HG03095 (cell line): ENCODE measurements around the gene OR2D3.
"Not testable (repeated sequence)": the region's sequence is repeated elsewhere in the genome, so short reads cannot be mapped to it uniquely, and the experiment has no call there.

Experiments used
- ATAC-seq: cut with Tn5 transposase; IDR thresholded peaks from one replicate; pipeline ENCODE4 v1.9.1; 2021; ENCODE audit warnings: moderate library complexity; ENCODE audit not compliant: unreplicated experiment

OR2D3 gene, protein sequence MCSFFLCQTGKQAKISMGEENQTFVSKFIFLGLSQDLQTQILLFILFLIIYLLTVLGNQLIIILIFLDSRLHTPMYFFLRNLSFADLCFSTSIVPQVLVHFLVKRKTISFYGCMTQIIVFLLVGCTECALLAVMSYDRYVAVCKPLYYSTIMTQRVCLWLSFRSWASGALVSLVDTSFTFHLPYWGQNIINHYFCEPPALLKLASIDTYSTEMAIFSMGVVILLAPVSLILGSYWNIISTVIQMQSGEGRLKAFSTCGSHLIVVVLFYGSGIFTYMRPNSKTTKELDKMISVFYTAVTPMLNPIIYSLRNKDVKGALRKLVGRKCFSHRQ

DNA sequence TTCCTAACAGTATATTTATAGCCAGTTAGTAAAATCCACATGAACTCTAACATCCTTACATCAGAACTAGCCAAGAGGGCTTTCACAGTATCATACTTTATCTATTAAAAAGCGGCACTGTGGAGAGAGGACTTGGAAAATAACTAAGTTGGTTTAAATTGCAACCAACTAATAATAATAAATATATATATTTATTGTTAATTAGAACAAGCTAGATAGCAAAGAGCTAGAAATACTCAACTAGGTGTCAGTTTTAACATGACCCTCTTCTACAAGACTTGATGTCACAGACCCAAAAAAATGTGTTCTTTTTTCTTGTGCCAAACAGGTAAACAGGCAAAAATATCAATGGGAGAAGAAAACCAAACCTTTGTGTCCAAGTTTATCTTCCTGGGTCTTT is at the start of gene OR2D3:
OR2D3 (plus strand) TSS at position 301 of the 400 bp plus-strand sequence; CDS start at position 301, 0 bp downstream.
- ATAC-seq, result no peak

DNA sequence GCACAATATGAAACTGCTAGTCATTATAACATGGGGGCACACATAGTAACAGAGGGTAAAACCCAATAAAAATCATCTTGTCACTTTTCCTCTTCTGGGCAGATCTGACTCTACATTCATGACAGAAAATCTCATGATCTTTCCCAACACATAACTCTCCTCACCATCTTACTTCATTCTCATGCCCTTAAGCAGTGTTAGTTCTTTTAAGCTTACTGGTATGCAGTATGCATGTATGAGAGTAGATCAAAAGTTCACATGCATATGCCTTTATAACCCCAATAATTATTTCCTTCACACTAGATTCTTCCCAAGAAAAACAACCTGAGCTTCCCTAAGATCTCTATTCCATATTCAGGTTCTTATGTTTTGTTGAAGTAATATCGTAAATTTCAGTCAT is 49.5 kb upstream of the OR2D3 start:
- no peak for ATAC-seq

DNA sequence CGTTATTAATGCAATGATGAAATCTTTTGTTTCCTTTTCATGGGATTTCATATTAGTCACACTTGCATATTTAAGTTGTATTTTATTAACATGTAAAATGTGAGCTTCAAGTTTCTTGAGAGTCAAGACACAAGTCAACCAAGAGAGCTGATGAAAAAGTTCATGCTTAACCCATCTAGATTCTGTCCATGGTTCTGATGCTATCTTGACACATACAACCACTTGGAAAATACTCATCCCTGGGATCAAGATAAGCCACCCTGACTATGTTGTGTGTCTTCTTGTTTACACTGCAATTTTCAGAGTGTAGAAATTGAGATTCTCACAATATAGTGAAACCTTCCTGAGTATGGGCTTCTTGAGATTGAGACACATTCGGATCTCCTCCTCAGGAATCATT is 45.0 kb upstream of the OR2D3 start:
- ATAC-seq, result no peak

DNA sequence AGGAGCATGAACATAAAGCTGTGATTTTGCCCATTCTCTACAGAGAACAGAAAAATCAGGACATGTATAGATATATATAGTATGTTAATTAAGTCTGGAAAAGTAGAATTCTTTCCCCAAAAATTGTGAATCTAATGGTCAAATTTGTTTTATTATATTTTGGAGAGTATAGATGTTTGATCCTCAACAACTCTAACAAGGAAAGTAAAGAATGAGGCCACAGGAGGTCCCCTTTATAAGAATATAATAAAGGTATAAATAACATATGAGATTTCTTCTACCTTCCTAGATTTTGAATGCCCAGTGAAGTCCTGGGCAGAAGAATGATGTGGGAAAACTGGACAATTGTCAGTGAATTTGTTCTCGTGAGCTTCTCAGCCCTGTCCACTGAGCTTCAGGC is 44.5 kb upstream of the OR2D3 start, which contains the start of gene OR10A4:
OR10A4 (plus strand) TSS at position 301 of the 400 bp plus-strand sequence; CDS start at position 324, 23 bp downstream.
- ATAC-seq, result no peak

DNA sequence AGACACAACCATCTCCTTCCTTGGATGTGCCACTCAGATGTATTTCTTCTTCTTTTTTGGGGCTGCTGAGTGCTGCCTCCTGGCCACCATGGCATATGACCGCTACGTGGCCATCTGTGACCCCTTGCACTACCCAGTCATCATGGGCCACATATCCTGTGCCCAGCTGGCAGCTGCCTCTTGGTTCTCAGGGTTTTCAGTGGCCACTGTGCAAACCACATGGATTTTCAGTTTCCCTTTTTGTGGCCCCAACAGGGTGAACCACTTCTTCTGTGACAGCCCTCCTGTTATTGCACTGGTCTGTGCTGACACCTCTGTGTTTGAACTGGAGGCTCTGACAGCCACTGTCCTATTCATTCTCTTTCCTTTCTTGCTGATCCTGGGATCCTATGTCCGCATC is 43.9 kb upstream of the OR2D3 start:
- no peak for ATAC-seq

DNA sequence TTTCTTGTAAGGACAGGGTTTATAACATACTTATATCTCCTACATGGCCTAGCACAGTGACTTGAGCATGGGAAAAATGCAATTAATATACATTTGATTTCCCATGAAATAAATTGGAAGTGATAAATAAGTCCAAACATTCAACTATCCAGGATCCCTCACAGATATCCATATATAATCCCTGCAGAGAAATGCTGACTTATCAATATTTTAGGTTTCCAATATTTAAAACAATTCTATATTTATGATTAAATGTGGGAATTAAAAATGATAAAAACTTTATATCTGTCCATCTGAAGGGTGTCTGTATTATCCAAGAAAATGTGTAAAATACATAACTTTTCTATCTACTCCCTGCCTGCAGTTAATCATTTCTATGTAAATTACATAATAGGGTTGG is 38.1 kb upstream of the OR2D3 start:
- ATAC-seq, result no peak

DNA sequence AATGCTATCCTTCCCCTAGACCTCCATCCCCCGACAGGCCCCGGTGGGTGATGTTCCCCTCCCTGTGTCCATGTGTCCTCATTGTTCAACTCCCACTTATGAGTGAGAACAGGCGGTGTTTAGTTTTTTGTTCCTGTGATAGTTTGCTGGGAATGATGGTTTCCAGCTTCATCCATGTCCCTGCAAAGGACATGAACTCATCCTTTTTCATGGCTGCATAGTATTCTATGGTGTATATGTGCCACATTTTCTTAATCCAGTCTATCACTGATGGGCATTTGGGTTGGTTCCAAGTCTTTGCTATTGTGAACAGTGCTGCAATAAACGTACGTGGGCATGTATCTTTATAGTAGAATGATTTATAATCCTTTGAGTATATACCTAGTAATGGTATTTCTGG is 33.1 kb upstream of the OR2D3 start:
- ATAC-seq, result not testable (repeated sequence)

DNA sequence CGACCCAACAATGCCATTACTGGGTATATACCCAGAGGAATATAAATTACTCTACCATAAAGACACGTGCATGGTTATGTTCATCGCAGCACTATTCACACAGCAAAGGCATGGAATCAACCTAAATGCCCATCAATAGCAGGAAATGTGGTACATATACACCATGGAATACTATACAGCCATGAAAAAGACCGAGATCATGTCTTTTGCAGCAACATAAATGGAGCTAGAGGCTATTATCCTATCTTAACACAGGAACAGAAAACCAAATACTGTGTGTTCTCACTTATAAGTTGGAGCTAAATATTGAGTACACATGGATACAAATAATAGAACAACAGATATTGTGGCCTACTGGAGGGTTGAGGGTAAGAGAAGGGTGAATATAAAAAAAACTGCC is 32.0 kb upstream of the OR2D3 start:
- ATAC-seq, result no peak

DNA sequence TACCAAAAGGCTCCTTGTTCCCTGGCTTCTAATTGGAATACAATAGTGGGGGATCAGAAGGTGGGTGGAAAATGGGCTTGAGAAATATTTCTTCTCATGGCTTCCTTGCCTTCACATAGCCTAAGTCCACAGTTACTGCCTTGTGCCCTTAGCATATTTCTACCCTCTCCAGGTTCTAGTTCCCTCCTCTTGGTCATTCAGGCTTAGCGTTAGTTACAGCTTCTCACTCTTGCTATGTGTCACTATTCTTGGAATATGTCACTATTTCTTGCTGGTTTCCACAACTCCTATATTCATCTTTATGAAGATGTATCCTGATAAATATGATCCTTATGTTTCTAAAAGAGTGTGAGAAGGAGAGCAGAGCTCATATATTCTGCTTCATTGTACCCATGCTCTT is 31.0 kb upstream of the OR2D3 start:
- no peak for ATAC-seq

DNA sequence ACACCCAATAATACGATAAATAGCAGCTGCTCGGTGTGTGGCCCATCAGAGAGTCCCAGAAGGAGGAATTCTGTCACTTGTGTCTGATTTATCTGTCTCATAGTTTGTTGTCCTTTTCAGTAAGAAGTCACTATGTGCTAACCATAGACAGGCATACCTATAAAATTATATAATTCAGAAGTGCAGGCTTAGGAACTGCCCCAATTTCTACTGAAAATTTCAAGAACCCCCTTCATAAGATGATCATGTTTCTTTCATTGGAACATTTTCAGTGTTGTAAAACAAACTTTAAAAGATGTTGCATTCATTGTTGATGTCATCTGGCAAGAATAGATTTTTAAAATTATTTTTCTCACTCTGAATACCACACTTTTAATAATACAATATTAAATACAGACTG is 28.4 kb upstream of the OR2D3 start, which contains the start of gene OR2D2:
OR2D2 (minus strand) TSS at position 101 of the 400 bp plus-strand sequence; CDS start at position 101, 0 bp downstream.
- no peak for ATAC-seq

DNA sequence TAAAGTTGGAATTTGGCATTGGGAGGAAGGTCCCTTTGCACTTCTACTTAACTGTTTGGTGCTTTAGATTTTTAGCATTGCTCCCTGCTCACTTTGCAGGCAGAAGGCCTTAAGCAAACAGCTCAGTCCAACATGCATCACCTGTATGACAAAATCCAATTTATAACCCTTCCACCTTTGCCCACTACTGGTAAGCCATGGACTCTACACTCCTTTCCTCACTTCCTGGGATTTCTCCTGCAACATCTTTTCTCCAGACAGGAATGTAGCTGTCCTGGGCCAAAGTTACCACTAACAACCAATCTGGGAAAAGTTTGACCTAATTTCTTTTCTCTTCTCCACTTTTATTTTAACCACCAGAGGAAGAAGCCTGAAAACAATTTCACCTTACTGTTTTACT is 26.7 kb upstream of the OR2D3 start:
- no peak for ATAC-seq

DNA sequence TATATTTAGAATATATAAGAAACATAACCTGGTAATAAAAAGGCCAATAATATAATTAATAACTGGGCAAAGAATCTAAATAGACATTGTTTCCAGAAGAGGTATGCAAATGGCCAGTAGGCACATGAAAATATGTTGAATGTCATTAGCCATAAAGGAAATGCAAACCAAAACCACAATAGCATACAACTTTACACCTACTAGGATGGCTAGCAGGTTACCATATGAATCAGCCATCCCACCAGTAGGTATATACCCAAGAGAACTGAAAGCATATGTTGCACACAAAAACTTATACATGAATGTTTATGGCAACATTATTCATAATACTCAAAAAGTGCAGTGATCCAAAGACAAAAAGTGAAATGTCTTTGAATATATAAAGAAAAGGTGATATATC is 25.8 kb upstream of the OR2D3 start:
- ATAC-seq, result peak; percentile 85

DNA sequence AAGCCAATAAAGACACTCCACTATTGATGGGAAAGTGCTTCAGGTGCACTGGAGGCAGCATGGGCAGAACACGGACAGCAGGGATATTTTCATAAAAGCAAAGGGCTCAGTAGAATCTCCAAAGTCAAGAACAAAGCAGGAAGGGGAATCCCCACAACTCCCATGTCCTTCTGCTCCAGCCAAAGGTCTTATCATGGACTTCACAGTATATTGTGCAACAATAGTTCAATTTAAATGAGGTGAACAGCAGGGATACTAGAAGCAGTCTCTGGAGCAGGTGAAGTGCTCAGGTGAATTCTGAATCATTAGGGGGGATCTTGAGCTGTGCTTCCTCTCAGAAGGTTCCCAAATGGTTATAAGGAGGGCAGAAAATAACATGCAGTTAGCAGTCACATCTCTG is 21.9 kb upstream of the OR2D3 start:
- ATAC-seq, result no peak

DNA sequence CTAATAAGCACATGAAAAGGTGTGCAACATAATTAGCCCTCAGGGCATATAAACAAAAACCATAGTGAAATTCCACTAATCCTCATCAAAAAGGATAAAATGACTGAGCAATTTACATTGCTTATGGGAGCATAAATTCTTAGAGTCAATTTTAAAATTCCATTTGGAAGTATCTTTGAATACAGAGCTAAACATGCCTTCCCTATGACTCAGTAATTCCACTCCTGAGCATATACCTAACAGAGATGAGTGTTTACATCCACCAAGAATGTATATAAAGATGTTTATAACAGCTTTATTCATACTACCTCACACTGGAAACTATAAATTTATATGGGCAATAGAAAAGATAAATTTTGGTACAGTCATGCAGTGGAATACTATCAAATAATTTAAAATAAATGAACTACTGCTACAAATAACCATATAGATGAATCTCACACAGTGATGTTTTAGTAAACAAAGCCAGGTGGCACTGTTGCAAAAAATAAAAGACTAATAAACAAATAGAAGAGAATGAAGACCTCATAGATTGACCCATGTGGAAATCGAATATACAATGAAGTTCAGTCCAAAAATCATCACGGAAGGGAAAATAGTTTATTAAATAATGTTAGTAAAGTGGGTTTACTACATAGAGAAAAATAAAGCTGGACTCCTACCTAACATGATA is 20.3 kb upstream of the OR2D3 start:
- no peak for ATAC-seq

DNA sequence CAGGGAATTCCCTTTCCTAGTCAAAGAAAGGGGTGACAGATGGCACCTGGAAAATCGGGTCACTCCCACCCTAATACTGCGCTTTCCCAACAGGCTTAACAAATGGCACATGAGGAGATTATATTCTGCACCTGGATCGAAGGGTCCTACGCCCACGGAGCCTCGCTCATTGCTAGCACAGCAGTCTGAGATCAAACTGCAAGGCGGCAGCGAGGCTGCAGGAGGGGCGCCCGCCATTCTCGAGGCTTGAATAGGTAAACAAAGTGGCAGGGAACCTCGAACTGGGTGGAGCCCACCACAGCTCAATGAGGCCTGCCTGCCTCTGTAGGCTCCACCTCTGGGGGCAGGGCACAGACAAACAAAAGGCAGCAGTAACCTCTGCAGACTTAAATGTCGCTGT is 16.0 kb upstream of the OR2D3 start:
- ATAC-seq, result not testable (repeated sequence)

DNA sequence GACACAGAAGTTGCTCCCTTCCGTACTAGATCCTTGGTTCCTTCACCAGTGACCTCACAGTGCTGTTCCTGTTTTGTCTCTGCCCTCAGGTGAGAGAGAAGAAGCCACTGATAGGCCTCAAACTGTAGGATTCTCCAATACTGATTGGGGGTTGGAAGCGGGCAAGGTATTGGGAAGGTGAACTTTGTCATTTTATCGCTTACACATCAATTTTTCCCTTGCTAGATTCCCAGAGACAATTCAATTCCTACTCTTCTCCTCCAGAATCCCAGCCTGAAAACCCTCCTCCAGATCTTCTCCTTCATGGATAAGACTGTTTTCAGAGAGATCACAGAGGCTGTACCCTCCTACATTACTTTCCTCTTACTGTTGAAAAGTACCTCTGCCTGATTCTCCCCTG is 9.4 kb upstream of the OR2D3 start:
- no peak for ATAC-seq

DNA sequence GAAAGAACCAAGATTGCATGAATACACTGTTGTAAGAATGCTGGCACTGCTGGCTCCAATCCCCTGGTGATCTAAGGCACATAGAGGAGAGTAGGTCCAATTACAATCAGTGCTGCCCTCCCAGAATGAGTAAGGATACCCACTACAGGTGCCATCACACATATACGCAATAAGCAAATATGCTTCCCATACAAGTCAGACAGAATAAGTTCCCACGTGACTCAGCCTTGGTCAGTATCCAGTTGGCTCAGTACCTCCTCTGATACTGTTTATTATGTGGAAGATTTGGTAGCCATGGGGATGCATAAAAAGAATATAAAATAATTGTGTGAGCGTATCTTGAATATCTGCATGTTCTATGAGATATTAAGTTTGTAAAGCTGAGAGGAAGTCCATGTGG is 8.9 kb upstream of the OR2D3 start:
- ATAC-seq, result no peak

DNA sequence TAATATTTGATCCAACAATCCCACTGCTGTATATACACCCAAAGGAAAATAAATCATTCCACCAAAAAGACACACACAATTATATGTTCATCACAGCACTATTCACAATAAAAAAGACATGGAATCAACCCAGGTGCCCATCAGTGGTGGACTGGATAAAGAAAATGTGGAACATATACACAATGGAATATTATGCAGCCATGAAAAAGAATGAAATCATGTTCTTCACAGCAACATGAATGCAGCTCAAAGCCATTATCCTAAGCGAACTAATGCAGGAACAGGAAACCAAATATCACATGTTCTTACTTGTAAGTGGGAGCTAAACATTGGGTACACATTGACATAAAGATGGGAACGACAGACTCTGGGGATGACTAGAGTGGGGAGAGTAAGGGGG is 1.1 kb upstream of the OR2D3 start:
- no peak for ATAC-seq

DNA sequence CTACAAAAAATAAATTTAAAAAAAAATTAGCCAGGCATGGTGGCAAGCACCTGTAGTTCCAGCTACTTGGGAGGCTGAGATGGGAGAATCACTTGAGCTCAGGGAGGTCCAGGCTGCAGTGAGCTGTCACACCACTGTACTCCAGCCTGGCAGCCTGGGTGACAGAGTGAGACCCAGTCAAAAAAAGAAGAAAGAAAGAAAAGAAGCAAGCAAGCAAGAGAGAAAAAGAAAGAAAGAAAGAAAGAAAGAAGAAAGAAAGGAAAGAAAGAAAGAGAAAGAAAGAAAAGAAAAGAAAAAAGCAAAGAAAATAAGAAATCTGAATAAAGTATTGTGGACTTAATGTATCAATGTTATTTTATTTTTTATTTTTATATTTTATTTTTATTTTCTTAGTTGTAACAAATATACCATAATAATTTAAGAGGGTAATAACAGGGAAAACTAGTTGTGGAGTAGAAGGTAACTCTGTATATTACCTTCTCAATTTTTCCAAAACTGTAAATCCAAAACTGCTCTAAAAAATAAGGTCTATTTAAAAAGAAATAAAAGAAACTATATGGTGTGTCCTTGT is 4.3 kb downstream of the OR2D3 start:
- ATAC-seq, result no peak

DNA sequence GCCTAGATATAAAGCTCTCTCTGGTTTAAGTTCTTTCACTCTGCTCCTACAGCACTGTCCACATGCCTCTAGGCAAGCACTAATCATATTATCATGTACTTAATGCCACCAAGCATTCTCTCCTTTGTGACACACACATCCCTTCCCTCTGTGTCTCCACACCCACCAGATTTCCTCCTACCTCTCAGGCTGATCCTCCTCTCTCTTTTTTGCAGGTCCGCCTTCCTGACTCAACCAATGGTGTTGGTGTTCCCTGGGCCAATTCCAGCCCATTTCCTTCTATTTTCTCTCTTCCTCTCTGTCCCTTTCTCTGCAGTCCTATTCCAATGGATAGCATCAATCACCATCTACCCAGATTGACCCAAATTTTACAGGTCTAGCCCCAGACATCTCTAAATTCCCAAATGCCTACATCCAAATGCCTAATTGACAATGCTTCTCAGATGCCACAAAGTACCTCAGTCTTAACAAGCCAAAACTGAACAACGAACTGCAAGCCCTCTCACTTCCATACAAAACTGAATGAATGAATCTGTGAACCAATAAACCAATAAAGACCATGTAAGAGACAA is 4.9 kb downstream of the OR2D3 start:
- ATAC-seq, result peak; percentile 3

DNA sequence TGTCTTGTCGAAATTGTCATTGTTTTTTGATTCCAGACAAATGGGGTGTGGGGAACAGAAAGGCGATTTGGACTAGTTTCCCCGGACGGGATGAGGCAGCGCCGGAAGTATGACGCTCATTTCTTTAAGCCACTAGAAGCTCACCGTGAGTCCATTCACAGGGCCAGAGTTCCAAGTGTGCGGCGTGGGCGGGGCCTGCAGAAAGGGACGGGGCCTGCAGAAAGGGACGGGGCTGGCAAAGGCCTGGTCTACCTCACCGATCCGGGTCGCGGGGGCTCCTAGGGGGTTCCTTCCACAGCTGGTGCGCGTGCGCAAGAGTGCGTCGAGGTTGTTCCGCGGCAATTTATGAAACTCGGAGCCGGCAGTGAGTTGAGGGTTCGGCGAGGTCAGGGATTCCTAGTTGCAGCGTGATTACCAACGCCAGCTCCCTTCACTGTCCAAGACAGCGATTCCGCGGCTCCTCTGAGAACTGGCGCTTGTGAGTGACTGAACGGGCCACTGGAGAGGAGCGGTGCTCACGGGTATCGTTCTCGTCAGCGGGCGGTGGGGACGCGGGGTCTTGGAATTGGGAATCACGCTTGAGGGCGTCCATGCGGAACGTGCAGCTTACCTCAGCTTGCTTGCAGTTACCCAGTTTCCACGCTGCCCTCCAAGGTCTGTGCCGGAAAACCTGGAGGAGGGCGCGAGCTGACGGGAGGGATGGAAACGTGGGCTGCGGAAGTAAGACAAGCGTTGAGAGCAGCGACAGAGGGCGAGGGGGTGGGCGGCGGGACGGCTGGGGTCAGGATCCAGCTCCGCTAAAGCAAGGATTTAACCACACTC is 5.6 kb downstream of the OR2D3 start, which contains the start of gene ZNF215:
ZNF215 (plus strand) TSS at position 219 of the 822 bp plus-strand sequence. CDS start 5,847 bp downstream, outside the sequence.
- ATAC-seq, result peak; percentile 75
